Left lobe of liver (tissue), 2 donors: ENCODE measurements around the gene INO80C. TPM values are rescaled to one million over a fixed set of nuclear protein-coding genes. Genes with fewer than 3 reads are reported as not detected.
A peak's percentile ranks its signal among the peaks of the same experiment; 100 is the strongest.
"Not testable (repeated sequence)": the region's sequence is repeated elsewhere in the genome, so short reads cannot be mapped to it uniquely, and the experiment has no call there.

ENCODE experiments used
- ATAC-seq: fragments of 200-7000 bp; cut with Tn5 transposase; one replicate; pipeline ENCODE4 v1.9.1; 2020; ENCODE audit warnings: mild to moderate bottlenecking, moderate library complexity
- DNase-seq: peaks from one replicate; pipeline ENCODE4 v3.0.0-alpha.2; 2020; ENCODE audit warnings: low spot score
- total RNA-seq: library from RNA; stranded (reverse); gene quantifications from one replicate; pipeline ENCODE4 v1.2.1, GENCODE V29; 2021
- donor health status: DM: no; HTN: no; CAD: no; lungs with moderate emphysema.
- donor health status: DM: no; HTN: yes; CAD: no.

The INO80C gene
- total RNA-seq, 1 donor from 2014 or later: 9.5 TPM

GRCh38 chr18:35464831-35465279, 32.9 kb downstream of the INO80C start:
- DNase-seq (no peak), ATAC-seq (no peak)

- ATAC-seq (no peak), DNase-seq (no peak)
These were observed 33.9 kb downstream of the INO80C start for GRCh38 chr18:35463827-35464226.

GRCh38 chr18:35463050-35463449, 34.7 kb downstream of the INO80C start:
- ATAC-seq (peak; percentile 12), DNase-seq (no peak)

- DNase-seq (no peak), ATAC-seq (no peak)
These were observed 37.0 kb downstream of the INO80C start for GRCh38 chr18:35460736-35461161.

- DNase-seq: no peak
- no peak for ATAC-seq
These were observed 37.8 kb downstream of the INO80C start for GRCh38 chr18:35459997-35460396.

DNA sequence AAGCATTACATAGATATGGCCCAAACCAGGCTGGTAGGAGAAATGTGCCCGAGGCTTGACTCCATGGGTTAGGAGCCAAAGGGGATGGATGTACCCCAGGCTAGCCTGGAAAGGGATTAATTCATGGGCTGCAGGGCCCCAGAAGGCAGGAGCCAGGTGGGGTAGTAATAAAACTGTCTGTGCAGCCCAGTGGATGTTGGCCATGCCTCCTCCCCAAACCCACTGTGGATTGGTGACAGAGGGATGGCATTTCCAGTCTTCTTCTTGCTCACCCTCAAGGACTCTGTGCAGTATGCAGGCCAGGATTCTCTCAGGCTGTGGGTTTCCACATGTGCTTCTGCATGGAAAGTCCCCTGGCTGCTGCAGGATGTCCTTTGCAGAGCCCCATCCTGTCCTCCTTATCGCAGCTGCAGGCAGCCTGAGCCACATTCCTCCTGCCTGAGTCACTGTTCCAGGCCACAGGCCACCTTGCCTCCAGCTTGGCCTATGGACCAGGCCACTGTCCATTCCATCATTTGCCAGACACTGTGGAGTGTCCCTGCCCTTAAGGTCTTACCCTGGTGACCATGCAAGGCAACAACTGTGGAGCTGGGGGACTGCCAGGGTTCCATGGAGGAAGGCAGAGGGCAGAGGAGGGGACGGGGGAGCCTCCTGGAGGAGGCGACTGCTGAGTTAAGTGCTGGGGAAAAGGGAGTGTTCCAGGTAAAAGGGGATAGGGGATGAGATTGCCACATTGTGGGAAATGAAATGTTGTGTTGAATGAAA, 38.9 kb downstream of the INO80C start:
- ATAC-seq (peak; percentile 86), DNase-seq (peak; percentile 61)

DNA sequence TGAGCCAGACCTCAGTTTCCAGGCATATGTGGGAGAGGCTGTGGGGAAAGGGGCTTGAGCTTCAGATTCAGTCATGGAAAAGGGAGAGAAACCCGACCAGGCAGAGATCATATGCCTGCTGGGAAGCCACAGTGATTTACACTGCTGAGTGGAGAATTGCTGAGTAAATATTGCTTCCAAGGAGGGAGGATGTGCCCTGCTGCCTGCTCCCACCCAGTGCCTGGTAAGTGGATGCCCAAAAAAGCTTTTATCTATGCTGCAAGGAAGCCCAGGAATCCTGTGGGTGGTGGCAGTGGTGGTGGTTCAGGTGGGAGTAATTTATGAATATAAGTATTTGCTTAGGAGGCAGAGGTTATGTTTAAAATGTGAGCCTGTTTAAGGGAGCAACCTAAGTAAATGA, 39.5 kb downstream of the INO80C start:
- ATAC-seq (no peak), DNase-seq (no peak)

GRCh38 chr18:35457140-35457704, 40.5 kb downstream of the INO80C start:
- no peak for ATAC-seq
- no peak for DNase-seq

- ATAC-seq (no peak), DNase-seq (no peak)
These were observed 41.6 kb downstream of the INO80C start for GRCh38 chr18:35455926-35456763.

- no peak for ATAC-seq
- no peak for DNase-seq
These were observed 43.0 kb downstream of the INO80C start for GRCh38 chr18:35454803-35455202.

GRCh38 chr18:35453065-35453464, 44.7 kb downstream of the INO80C start:
- not testable (repeated sequence) for ATAC-seq, DNase-seq

DNA sequence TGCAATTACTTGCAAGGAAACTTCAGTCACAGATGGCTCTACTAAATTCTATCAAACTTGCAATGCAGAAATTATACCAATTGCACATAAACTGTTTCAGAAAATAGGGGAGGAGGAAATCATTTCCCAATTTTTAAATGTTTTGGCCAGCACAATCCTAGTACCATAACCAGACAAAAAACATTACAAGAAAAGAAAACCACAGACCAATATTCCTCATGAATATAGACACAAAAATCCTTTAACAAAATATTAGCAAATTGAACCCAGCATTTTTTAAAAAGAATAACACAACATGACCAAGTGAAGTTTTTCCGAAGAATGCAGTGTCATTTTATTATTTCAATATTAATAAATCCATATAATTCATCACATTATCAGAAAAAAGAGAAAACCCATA, 45.8 kb downstream of the INO80C start:
- DNase-seq (no peak), ATAC-seq (no peak)

DNA sequence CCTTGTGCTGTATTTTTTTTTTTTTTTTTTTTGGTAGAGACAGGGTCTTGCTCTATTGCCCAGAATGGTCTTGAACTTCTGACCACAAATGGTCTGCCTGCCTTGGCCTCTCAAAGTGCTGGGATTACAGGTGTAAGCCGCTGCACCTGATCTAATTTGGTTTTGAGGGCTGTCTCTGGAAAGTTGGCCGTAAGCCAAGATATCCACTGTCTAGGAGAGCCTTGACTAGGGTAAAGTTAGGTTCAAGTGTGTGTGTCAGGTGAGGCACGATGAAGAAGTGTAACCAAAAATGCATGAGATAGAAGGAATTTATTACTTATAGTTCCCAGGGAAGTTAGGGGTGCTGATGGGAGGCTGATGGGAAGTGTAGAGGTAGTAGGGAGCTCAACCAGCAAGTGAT, 46.7 kb downstream of the INO80C start:
- ATAC-seq (no peak), DNase-seq (no peak)

DNA sequence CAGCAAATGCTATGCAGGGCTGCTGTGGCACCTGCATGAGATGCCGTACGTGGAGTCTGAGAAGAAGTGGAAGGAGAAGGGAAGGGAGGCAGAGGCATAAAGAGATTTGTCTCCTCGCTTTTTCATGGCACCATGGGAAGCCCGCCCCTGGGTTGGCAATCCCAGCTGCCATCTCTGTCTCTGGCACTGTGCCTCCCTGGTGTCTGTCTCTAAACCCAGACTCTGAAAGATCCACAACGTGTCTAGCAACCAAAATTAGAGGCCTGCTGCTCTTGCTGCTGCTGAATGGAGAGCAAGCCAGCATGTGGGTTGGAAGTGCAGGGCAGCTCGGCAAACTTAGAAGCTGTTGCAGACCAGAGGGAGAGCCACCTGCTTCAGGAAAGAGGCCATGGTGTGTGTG, 53.1 kb downstream of the INO80C start:
- ATAC-seq (no peak), DNase-seq (no peak)

GRCh38 chr18:35443847-35444246, 53.9 kb downstream of the INO80C start:
- no peak for DNase-seq
- no peak for ATAC-seq

DNA sequence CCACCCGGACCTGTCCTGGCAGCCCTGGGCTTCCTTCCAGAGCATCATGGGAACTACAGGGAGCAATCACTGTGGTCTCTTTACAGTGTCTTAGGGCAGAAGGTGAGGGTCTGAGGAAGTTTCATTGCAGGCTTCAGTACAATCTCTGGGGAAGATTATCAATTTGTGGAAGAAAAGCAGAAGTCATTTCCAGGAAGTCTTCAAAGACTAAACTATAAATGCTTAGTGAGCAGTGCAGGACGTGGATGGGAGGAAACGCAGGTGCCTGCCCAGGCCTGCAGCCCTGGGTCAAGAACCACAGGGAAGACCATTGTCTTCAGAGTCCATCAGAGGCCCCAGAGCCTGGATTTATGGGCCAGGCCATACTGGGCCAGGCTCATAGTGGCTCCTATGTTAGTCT, 54.3 kb downstream of the INO80C start:
- DNase-seq: no peak
- ATAC-seq: no peak

- DNase-seq: no peak
- ATAC-seq: no peak
These were observed 55.1 kb downstream of the INO80C start for GRCh38 chr18:35442701-35443100.

DNA sequence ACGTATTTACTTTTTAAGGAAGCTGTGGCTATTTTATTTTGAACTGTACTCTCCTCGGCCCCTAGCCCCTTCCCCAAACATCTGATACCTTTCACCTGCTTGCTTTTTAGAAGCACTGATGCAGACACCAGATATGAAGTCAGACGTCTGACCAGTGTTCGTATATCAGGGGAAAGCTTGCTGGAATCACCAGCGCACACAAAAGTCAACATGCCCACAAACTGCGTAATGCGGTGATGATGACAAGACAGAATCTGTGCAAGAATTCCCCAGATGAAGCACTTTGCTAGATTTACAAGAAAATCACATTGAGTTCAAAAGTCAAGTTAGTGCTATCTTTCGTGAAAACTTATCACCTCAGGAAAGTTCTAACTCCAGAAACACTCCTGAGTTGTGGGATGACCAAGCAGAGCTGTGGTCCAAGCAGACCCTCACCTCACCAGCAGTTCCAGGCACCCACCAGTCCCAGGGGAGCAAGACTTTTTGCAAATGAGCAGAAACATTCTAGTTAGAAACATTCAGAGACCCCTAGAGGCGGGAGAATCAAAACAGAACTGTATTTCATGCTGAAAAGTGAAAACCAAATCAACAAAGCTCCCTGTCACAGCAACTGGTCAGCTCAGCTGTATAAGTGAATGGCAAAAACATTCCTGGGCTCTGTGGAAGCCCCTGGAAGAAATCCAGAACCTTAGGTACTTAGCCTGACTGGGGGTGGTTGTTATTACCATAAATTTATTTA, 55.7 kb downstream of the INO80C start:
- ATAC-seq: no peak

DNA sequence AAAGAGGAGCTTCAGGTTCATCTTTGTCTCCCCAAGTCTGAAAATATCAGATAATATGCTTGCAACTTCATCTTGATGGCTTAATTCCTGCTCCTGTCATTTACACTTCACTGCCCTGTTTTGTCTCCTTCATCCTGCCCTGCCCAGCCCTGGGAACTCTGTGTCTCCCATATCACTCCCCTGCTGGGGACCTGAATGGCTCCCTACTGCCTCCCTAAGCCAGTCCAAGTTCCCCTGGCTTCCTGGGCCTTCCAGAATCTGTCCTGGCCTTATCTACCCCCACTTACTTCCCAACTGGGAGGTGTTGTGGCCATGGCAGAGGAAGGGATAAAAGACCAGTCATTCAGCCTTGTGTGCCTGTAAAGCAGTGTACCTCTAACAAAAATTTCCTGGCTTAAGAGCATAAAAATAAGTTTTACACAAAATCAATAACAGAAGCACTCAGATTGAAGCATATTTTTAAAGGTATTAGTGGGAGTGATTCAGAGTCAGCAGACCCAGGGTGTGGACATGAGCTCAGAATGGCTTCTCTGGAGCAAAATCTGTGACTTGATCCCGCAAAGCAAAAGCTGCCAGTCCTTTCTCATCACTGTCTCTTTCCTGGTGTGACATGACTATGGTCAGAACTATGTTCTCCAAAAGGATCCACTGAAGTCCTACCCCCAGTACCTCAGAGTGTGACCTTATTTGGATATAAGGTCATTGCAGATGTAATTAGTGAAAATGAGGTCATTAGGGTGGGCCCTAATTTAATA, 59.1 kb downstream of the INO80C start:
- ATAC-seq: no peak
- DNase-seq: no peak

More for the DNA sequence above, 55.7 kb downstream of the INO80C start:
- no peak for DNase-seq

GRCh38 chr18:35437836-35438235, 59.9 kb downstream of the INO80C start:
- no peak for DNase-seq
- ATAC-seq: no peak
